Tibial artery (tissue), 4 donors: Measurements from ENCODE around the gene MYO18A.

Experiments used
- DNase-seq, 2 donors: peaks; one replicate each; pipeline ENCODE4 v3.0.0-alpha.2; 2019
- H3K27ac ChIP-seq, 2 donors: fragments of 200-600 bp; sonication (generic) in 1 of 2; 1 replicate in 1 of 2; 2 replicates in 1 of 2; pipeline ENCODE4 v1.5.1; 2018 to 2019; ENCODE audit warnings: mild to moderate bottlenecking in 1 of 2
- H3K27me3 ChIP-seq, 2 donors: fragments of 200-600 bp; sonication (generic) in 1 of 2; one replicate each; pipeline versions ENCODE4 v1.5.1 to v1.6.0; 2016 to 2019
- H3K36me3 ChIP-seq, 3 donors: fragments of 200-600 bp; sonication (generic) in 2 of 3; one replicate each; pipeline ENCODE4 v1.5.1; 2016 to 2019; ENCODE audit warnings: mild to moderate bottlenecking in 2 of 3
- H3K4me1 ChIP-seq, 4 donors: fragments of 200-600 bp; sonication (generic) in 2 of 4; 1 replicate in 3 of 4; 2 replicates in 1 of 4; pipeline ENCODE4 v1.5.1; 2016 to 2019
- H3K4me3 ChIP-seq, 2 donors: fragments of 200-600 bp; sonication (generic) in 1 of 2; 1 replicate in 1 of 2; 2 replicates in 1 of 2; pipeline ENCODE4 v1.5.1; 2018 to 2019; ENCODE audit warnings: mild to moderate bottlenecking in 2 of 2
- H3K9me3 ChIP-seq, 3 donors: fragments of 200-600 bp; sonication (generic) in 1 of 3; one replicate each; pipeline ENCODE4 v1.5.1; 2016 to 2019
- intact Hi-C: fragments of 100-400 bp; cut with DNase I; formaldehyde crosslinking; loops from one replicate; pipeline ENCODE4 v1.15.0; 2023; ENCODE audit warnings: low total_unique reads
- TF ChIP-seq, protein P1 (sequence below), 2 experiments: fragments of 200-600 bp in 1 of 2; fragments of 450-650 bp in 1 of 2; IDR thresholded peaks; one replicate each; pipeline ENCODE4 v1.5.1; 2017 to 2019; ENCODE audit warnings: antibody characterized with exemption in 2 of 2, mild to moderate bottlenecking in 1 of 2, moderate library complexity in 1 of 2

MYO18A gene

DNA sequence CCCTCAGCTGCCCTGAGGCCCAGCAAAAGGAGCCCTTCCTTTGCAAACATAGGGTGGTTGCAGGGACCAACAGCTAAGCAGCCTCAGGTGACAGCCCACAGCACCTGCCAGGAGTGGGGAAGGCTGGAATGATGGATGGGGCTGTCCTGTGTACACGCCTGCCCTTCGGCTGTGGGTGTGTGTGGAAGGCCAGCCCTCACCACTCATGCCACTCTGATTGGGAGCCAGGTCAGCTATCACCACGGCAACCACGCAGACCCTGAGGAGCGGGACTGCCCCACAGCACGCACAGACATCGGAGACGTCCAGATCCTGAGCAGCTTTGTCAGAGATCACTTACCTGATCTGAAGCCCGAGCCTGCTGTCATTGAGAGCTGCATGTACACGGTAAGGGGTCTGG is 125.4 kb downstream of the MYO18A start:
- Histone ChIP-seq H3K4me1 (no peaks in the 10 kb centered on the region), H3K27ac (no peak overlapping the region), H3K36me3 (no peaks in the 10 kb centered on the region), H3K4me3 (no peak overlapping the region), H3K27me3 (no peaks in the 10 kb centered on the region), H3K9me3 (no peaks in the 10 kb centered on the region)
- TF ChIP-seq, protein P1, sequence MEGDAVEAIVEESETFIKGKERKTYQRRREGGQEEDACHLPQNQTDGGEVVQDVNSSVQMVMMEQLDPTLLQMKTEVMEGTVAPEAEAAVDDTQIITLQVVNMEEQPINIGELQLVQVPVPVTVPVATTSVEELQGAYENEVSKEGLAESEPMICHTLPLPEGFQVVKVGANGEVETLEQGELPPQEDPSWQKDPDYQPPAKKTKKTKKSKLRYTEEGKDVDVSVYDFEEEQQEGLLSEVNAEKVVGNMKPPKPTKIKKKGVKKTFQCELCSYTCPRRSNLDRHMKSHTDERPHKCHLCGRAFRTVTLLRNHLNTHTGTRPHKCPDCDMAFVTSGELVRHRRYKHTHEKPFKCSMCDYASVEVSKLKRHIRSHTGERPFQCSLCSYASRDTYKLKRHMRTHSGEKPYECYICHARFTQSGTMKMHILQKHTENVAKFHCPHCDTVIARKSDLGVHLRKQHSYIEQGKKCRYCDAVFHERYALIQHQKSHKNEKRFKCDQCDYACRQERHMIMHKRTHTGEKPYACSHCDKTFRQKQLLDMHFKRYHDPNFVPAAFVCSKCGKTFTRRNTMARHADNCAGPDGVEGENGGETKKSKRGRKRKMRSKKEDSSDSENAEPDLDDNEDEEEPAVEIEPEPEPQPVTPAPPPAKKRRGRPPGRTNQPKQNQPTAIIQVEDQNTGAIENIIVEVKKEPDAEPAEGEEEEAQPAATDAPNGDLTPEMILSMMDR (IDR thresholded peaks at IDR 0.05): no peak
- intact Hi-C loops: loop anchor here (10.0 kb wide), 1 partner anchor 60 kb away; no protein-coding TSS in a partner anchor
- no peak for DNase-seq

DNA sequence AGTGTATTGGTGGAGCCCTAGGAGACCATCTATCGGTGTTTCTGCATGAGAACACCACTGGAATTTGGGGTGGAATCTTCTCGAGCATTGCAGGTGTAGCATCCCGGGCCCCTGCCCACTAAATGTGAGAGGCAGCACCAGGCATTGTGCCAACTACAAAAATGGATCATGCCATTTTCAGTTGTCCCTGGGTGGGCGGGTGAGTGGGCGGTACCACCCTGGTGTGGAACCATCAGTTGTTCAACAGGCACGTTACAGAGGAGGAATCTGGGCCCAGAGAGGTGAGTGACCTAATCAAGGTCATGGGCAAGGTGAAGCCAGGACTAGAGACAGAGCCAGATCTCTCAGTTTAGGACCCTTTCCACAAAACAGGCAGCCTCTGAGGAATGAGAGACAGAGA is 128.5 kb downstream of the MYO18A start:
- intact Hi-C loops: loop anchor here (10.0 kb wide), 1 partner anchor 57 kb away; no protein-coding TSS in a partner anchor
- TF ChIP-seq, protein P1 (IDR thresholded peaks at IDR 0.05): no peak

DNA sequence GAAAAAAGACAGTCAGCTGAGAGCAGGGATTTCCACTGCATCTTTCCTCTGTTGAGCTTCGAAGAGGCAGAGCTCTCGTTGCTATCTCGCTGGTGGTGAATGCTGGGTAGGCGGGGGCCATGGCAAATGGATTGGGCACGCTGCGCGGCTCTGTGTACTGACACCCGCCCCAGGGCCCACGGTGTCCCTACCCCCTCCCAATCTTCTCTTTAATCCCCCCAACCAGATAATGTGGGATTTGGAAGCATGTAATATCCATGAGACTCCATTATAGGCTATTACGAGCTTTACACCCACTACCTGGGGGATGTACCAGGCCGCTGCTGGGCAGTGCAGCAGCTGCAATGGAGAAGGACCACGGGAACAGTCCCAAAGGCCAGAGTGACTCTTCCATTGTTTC is 129.0 kb downstream of the MYO18A start:
- Histone ChIP-seq H3K27ac (no peak overlapping the region), H3K9me3 (no peaks in the 10 kb centered on the region), H3K4me3 (no peak overlapping the region), H3K4me1 (no peaks in the 10 kb centered on the region), H3K27me3 (no peaks in the 10 kb centered on the region), H3K36me3 (no peaks in the 10 kb centered on the region)
- TF ChIP-seq, protein P1 (IDR thresholded peaks at IDR 0.05): no peak
- DNase-seq: no peak
- intact Hi-C loops: loop anchor here (10.0 kb wide), 1 partner anchor 56 kb away; no protein-coding TSS in a partner anchor

More for the DNA sequence above, 128.5 kb downstream of the MYO18A start:
- Histone ChIP-seq H3K27me3 (no peaks in the 10 kb centered on the region), H3K9me3 (no peaks in the 10 kb centered on the region), H3K4me3 (no peak overlapping the region), H3K36me3 (no peaks in the 10 kb centered on the region), H3K4me1 (no peaks in the 10 kb centered on the region), H3K27ac (no peak overlapping the region)
- DNase-seq: no peak

DNA sequence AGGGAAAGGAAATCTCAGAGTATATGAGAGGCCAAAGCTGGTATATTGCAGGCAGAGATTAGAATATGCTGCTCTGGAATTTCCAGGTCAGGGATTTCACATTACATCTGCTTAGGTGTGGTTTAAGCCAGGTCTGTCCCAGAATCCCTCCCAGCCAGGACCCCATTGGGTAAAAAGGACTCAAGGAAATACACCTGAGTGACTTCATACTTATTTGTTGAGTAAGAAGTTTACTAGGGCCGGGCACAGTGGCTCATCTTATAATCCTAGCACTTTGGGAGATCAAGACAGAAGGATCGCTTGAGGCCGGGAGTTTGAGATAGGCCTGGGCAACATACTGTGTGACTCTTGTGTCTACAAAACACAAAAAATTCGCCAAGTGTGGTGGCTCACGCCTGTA is 130.0 kb downstream of the MYO18A start:
- TF ChIP-seq, protein P1 (IDR thresholded peaks at IDR 0.05): no peak
- intact Hi-C loops: loop anchor here (10.0 kb wide), 1 partner anchor 55 kb away; no protein-coding TSS in a partner anchor

DNA sequence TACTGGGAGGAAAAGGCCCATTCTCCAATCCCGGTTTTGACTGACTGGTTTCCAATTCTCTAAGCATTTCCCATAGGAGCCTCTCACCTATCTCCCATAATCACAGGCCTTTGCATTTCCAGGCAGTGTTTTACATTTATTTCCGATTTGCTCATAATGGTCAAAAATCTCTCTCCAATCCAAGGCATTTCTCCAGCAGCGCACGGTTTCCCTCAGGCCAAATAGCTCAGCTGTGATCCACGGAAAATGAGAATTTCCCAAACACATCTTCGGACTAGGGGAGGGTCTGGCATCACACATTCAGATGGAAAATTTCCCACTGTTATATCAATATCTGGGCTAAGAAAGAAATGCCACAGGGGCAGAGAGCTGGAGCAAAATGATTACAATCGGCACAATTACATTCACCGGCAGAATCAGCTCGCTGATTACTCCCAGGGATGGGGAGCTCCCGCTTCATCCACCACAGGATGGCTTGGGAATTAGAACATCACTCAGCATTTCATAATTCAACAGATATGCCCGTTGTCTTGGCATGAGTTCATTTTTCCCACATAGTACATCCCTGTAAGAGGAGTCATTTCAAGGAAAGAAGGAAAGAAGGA is 130.6 kb downstream of the MYO18A start:
- TF ChIP-seq, protein P1 (IDR thresholded peaks at IDR 0.05): no peak
- intact Hi-C loops: loop anchor here (10.0 kb wide), 1 partner anchor 55 kb away; no protein-coding TSS in a partner anchor
- H3K36me3 ChIP-seq: no peaks in the 10 kb centered on the region
- H3K27me3 ChIP-seq: no peaks in the 10 kb centered on the region
- no peak for DNase-seq
- H3K27ac ChIP-seq: no peak overlapping the region
- no peak overlapping the region for H3K4me3 ChIP-seq
- no peaks in the 10 kb centered on the region for H3K4me1 ChIP-seq
- no peaks in the 10 kb centered on the region for H3K9me3 ChIP-seq

More for the DNA sequence above, 130.0 kb downstream of the MYO18A start:
- H3K4me1 ChIP-seq: no peaks in the 10 kb centered on the region
- DNase-seq: no peak
- H3K27me3 ChIP-seq: no peaks in the 10 kb centered on the region
- H3K27ac ChIP-seq: no peak overlapping the region
- H3K36me3 ChIP-seq: no peaks in the 10 kb centered on the region
- H3K9me3 ChIP-seq: no peaks in the 10 kb centered on the region
- no peak overlapping the region for H3K4me3 ChIP-seq
